Neuronal stem cell (in vitro differentiated cells): ENCODE data around the gene YDJC. TPM values are rescaled to one million over a fixed set of nuclear protein-coding genes. Genes with fewer than 3 reads are reported as not detected.
"Not testable (repeated sequence)": the region's sequence is repeated elsewhere in the genome, so short reads cannot be mapped to it uniquely, and the experiment has no call there.

Source experiments
- DNase-seq: peaks from one replicate; pipeline ENCODE4 v3.0.0-alpha.2; 2013; ENCODE audit warnings: low spot score
- H2AFZ ChIP-seq: one replicate; pipeline ENCODE4 v1.6.1; 2013; ENCODE audit warnings: mild to moderate bottlenecking, low read length, inconsistent platforms
- H2AK5ac ChIP-seq: 2 replicates; pipeline ENCODE4 v1.6.1; 2013; ENCODE audit warnings: low read depth, mild to moderate bottlenecking, inconsistent platforms, low read length, moderate library complexity, mixed read lengths
- H2BK120ac ChIP-seq: 2 replicates; pipeline ENCODE4 v1.6.1; 2013; ENCODE audit warnings: low read depth, mild to moderate bottlenecking, inconsistent platforms, low read length, moderate library complexity, mixed read lengths
- H2BK12ac ChIP-seq: one replicate; pipeline ENCODE4 v1.6.1; 2013; ENCODE audit warnings: low read length, inconsistent platforms
- H2BK15ac ChIP-seq: 2 replicates; pipeline ENCODE4 v1.6.1; 2013; ENCODE audit warnings: mild to moderate bottlenecking, low read length, inconsistent platforms, mixed read lengths
- H2BK5ac ChIP-seq: one replicate; pipeline ENCODE4 v1.6.1; 2013; ENCODE audit warnings: inconsistent platforms, mild to moderate bottlenecking, low read length, moderate library complexity
- H3K14ac ChIP-seq: one replicate; pipeline ENCODE4 v1.6.1; 2013; ENCODE audit warnings: low read length, inconsistent platforms
- H3K18ac ChIP-seq: 2 replicates; pipeline ENCODE4 v1.6.1; 2013; ENCODE audit warnings: low read length, inconsistent platforms
- H3K23ac ChIP-seq: 2 replicates; pipeline ENCODE4 v1.6.1; 2013; ENCODE audit warnings: low read depth, mild to moderate bottlenecking, mixed read lengths, low read length, inconsistent platforms; ENCODE audit not compliant: poor library complexity
- H3K27ac ChIP-seq: replicated peaks from 3 replicates; pipeline ENCODE4 v1.5.1; 2013; ENCODE audit warnings: low read length, inconsistent platforms
- H3K27me3 ChIP-seq, 3 experiments: 2 replicates each; pipeline ENCODE4 v1.6.1; 2013; ENCODE audit warnings: low read length in 3 of 3, mild to moderate bottlenecking in 2 of 3, inconsistent platforms in 1 of 3, low read depth in 1 of 3, mixed read lengths in 1 of 3, moderate library complexity in 1 of 3; ENCODE audit not compliant: control insufficient read depth in 3 of 3, insufficient read depth in 3 of 3
- H3K36me3 ChIP-seq, 2 donors: replicated peaks in 1 of 2; 2 replicates each; pipeline ENCODE4 v1.6.1; 2013; ENCODE audit warnings: low read length in 2 of 2; ENCODE audit not compliant: control insufficient read depth in 2 of 2, insufficient read depth in 2 of 2
- H3K4ac ChIP-seq: 2 replicates; pipeline ENCODE4 v1.6.1; 2013; ENCODE audit warnings: inconsistent platforms, mild to moderate bottlenecking, low read length, moderate library complexity
- H3K4me1 ChIP-seq, 2 donors: 1 replicate in 1 of 2; 2 replicates in 1 of 2; pipeline ENCODE4 v1.6.1; 2013; ENCODE audit warnings: low read length in 2 of 2, low read depth in 1 of 2; ENCODE audit not compliant: control insufficient read depth in 2 of 2, insufficient read depth in 1 of 2
- H3K4me2 ChIP-seq: one replicate; pipeline ENCODE4 v1.6.1; 2013; ENCODE audit warnings: mild to moderate bottlenecking, low read length, inconsistent platforms; ENCODE audit not compliant: insufficient read depth, poor library complexity, severe bottlenecking
- H3K4me3 ChIP-seq, 2 donors: 2 replicates each; pipeline ENCODE4 v1.5.1; 2013; ENCODE audit warnings: low read length in 2 of 2, mild to moderate bottlenecking in 2 of 2, inconsistent platforms in 1 of 2, moderate library complexity in 1 of 2
- H3K79me1 ChIP-seq: one replicate; pipeline ENCODE4 v1.6.1; 2013; ENCODE audit warnings: low read depth, mild to moderate bottlenecking, inconsistent platforms, low read length, moderate library complexity
- H3K9ac ChIP-seq: one replicate; pipeline ENCODE4 v1.6.1; 2013; ENCODE audit warnings: mild to moderate bottlenecking, low read depth, low read length, inconsistent platforms; ENCODE audit not compliant: poor library complexity
- H3K9me3 ChIP-seq, 2 donors: replicated peaks in 1 of 2; 2 replicates each; pipeline versions ENCODE3 to v1.6.1; 2013; ENCODE audit warnings: low read length in 2 of 2, mild to moderate bottlenecking in 2 of 2, inconsistent platforms in 1 of 2, low read depth in 1 of 2, mixed read lengths in 1 of 2, moderate library complexity in 1 of 2; ENCODE audit not compliant: control insufficient read depth in 2 of 2, insufficient read depth in 1 of 2
- H4K8ac ChIP-seq: one replicate; pipeline ENCODE4 v1.6.1; 2013; ENCODE audit warnings: low read depth, mild to moderate bottlenecking, inconsistent platforms, low read length, moderate library complexity
- H4K91ac ChIP-seq: one replicate; pipeline ENCODE4 v1.6.1; 2013; ENCODE audit warnings: low read length, low read depth, mild to moderate bottlenecking, inconsistent platforms; ENCODE audit not compliant: poor library complexity
- WGBS, 2 donors: extraction: QIAGEN DNeasy Blood & Tissue Kit; methylation state at CpG; one replicate each; pipeline ENCODE4 v1.1.7; 2013; ENCODE audit warnings: missing lambda C conversion rate in 2 of 2, mixed read lengths in 1 of 2; ENCODE audit not compliant: insufficient read length in 2 of 2, insufficient replicate concordance in 1 of 2; ENCODE audit errors: extremely low coverage in 2 of 2; 5-methylcytosine and 5-hydroxymethylcytosine counted together
- polyA plus RNA-seq, 2 experiments: library from polyadenylated mRNA; stranded (reverse); fragments of 200-250 nt; gene quantifications; one replicate each; pipeline ENCODE4 v1.2.3, GENCODE V29; 2013

Gene YDJC, protein sequence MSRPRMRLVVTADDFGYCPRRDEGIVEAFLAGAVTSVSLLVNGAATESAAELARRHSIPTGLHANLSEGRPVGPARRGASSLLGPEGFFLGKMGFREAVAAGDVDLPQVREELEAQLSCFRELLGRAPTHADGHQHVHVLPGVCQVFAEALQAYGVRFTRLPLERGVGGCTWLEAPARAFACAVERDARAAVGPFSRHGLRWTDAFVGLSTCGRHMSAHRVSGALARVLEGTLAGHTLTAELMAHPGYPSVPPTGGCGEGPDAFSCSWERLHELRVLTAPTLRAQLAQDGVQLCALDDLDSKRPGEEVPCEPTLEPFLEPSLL
- polyA plus RNA-seq (2013, experiment 1 of 2) = 14.9 TPM
- 14.0 TPM for polyA plus RNA-seq (2013, experiment 2 of 2)

DNA sequence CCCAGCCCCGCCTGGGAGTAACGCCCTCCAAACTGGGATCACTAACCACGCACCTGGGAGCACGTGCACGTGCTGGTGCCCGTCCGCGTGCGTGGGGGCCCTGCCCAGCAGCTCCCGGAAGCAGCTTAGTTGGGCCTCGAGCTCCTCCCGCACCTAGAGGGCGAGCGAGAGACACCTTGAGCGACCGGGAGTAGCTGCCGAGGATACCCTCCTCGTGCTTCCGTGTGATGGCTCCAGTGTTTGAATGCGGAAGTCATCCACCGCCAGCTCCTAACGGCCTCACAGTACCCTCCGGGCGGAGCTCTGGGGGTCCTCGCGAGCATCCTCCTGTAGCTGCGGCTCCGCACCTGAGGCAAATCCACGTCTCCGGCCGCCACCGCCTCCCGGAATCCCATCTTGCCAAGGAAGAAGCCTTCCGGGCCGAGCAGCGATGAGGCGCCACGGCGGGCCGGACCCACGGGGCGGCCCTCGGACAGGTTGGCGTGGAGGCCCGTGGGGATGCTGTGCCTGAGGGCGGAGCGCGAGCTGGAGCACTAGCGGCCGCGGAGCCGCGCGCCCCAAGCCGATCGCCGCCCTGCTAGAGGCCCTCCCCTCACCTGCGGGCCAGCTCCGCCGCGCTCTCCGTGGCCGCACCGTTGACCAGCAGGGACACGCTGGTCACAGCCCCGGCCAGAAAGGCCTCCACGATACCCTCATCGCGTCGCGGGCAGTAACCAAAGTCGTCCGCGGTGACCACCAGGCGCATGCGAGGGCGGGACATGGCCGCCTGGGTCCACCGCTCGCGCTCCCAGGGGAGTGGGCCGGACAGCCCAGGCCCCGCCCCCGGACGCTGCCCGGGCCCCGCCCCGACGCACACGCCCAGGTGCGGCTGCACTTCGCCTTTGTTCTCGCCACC, at the start of gene YDJC:
TSS of gene YDJC (minus strand) at position 768 of the 895 bp plus-strand sequence. CDS start at position 760, 8 bp downstream.
- Histone ChIP-seq H2BK12ac (peak within 1 kb of the TSS; percentile 84), H2BK15ac (peak within 1 kb of the TSS; percentile 94), H3K36me3 (peaks cover 11 to 30% of the 10 kb centered on the region in 2 donors), H3K79me1 (peaks cover 14% of the 10 kb centered on the region), H3K4ac (peak within 1 kb of the TSS; percentile 89), H3K18ac (peak within 1 kb of the TSS; percentile 99), H2AFZ (peak within 1 kb of the TSS; percentile 96), H2BK120ac (no peak within 1 kb of the TSS), H4K8ac (peak within 1 kb of the TSS; percentile 82), H3K4me3 (peak within 1 kb of the TSS; percentile 92 to 100), H3K23ac (peak within 1 kb of the TSS; percentile 100), H2AK5ac (peak within 1 kb of the TSS; percentile 94), H3K27me3 (no peaks in the 10 kb centered on the region), H3K9ac (peak within 1 kb of the TSS; percentile 99), H3K4me1 (peaks cover 7 to 8% of the 10 kb centered on the region in 2 donors), H3K9me3 (peaks cover 0 to 5% of the 10 kb centered on the region in 2 donors), H3K14ac (peak within 1 kb of the TSS; percentile 99), H3K4me2 (peak within 1 kb of the TSS; percentile 98), H4K91ac (no peak within 1 kb of the TSS), H2BK5ac (peak within 1 kb of the TSS; percentile 94), H3K27ac (peak within 1 kb of the TSS; percentile 61)
- peak; percentile 89 for DNase-seq
- no CpG with 5 or more reads among the region's 93 CpGs for WGBS, 2 donors

DNA sequence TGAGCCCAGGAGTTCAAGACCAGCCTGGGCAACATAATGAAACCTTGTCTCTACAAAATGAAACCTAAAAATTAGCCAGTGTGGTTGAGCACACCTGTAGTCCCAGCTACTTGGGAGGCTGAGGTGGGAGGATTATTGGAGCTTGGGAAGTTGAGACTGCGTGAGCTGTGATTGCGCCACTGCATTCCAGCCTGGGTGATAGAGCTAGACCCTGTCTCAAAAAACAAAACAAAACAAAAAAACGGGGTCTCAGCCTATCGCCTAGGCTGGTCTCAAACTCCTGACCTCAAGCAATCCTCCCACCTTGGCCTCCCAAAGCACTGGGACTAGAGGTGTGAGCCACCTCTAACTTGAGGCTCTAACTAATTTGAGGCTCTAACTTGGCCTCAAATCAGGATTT, 49.6 kb upstream of the YDJC start:
- no CpG with 5 or more reads among the region's 4 CpGs for WGBS, 2 donors
- no peaks in the 10 kb centered on the region for H3K27me3 ChIP-seq
- H3K4me1 ChIP-seq = peaks cover 2% of the 10 kb centered on the region in 2 donors
- no peak overlapping the region for H3K4me3 ChIP-seq
- H2AFZ ChIP-seq = no peak overlapping the region
- no peak overlapping the region for H3K27ac ChIP-seq
- H2BK120ac ChIP-seq = no peak overlapping the region
- H3K36me3 ChIP-seq = peaks cover 19 to 47% of the 10 kb centered on the region in 2 donors
- H3K4me2 ChIP-seq = no peak overlapping the region
- H3K9ac ChIP-seq = no peak overlapping the region
- no peak overlapping the region for H3K18ac ChIP-seq
- H2BK5ac ChIP-seq = no peak overlapping the region
- H2BK12ac ChIP-seq = no peak overlapping the region
- no peak for DNase-seq
- no peak overlapping the region for H2AK5ac ChIP-seq
- H3K9me3 ChIP-seq = peaks cover 0 to 6% of the 10 kb centered on the region in 2 donors
- H2BK15ac ChIP-seq = no peak overlapping the region
- H4K91ac ChIP-seq = no peak overlapping the region
- no peak overlapping the region for H4K8ac ChIP-seq
- H3K79me1 ChIP-seq = no peaks in the 10 kb centered on the region
- H3K14ac ChIP-seq = no peak overlapping the region
- no peak overlapping the region for H3K23ac ChIP-seq
- no peak overlapping the region for H3K4ac ChIP-seq

DNA sequence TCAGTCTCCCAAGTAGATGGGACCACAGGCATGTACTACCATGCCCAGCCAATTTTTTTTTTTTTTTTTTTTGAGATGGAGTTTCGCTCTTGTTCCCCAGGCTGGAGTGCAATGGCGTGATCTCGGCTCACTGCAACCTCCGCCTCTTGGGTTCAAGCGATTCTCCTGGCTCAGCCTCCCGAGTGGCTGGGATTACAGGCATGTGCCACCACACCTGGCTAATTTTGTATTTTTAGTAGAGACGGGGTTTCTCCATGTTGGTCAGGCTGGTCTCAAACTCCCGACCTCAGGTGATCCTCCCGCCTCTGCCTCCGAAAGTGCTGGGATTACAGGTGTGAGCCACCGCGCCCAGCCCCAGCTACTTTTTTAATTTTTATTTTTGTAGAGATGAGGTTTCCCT, 49.0 kb upstream of the YDJC start:
- not testable (repeated sequence) for H2BK15ac ChIP-seq, H3K9ac ChIP-seq, H3K23ac ChIP-seq, H3K4me3 ChIP-seq, H3K4ac ChIP-seq, H3K14ac ChIP-seq, H4K8ac ChIP-seq, DNase-seq, H2BK12ac ChIP-seq, H3K27ac ChIP-seq, H4K91ac ChIP-seq, H2BK120ac ChIP-seq, H3K79me1 ChIP-seq, H3K4me1 ChIP-seq, H3K4me2 ChIP-seq, H2AK5ac ChIP-seq, H3K9me3 ChIP-seq, H2BK5ac ChIP-seq, H3K18ac ChIP-seq, H2AFZ ChIP-seq, H3K27me3 ChIP-seq
- H3K36me3 ChIP-seq = peaks cover 19 to 52% of the 10 kb centered on the region in 2 donors
- no CpG with 5 or more reads among the region's 12 CpGs for WGBS, 2 donors
